NCI-H1048 (cell line): ENCODE data around the gene POLR2E.

ENCODE experiments used
- DNase-seq: peaks from one replicate; lab custom pipeline; 2025; lab: John Stamatoyannopoulos, UW

POLR2E gene

GRCh38 chr19:1093811-1094553, 1.2 kb downstream of the POLR2E start:
- DNase-seq = no peak

DNA sequence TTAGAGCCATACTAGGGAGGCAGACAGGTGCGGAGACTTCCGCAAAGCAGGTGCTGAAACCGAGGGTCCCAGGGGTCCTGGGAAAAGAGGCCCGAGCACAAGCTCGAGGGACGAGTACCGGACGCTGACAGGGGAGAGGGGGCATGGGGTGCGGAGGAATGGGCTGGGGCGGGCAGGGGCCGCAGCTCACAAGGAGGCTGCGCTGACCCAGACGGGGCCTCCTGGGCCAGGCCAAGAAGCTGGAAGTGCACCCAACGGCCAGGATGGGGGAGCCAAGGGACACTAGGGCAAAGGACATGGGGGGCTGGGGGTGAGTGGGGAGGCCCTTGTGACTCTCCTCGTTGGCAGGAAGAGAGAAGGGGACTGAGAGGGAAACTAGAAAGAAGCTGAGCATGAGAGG, 1.8 kb downstream of the POLR2E start:
- no peak for DNase-seq

DNA sequence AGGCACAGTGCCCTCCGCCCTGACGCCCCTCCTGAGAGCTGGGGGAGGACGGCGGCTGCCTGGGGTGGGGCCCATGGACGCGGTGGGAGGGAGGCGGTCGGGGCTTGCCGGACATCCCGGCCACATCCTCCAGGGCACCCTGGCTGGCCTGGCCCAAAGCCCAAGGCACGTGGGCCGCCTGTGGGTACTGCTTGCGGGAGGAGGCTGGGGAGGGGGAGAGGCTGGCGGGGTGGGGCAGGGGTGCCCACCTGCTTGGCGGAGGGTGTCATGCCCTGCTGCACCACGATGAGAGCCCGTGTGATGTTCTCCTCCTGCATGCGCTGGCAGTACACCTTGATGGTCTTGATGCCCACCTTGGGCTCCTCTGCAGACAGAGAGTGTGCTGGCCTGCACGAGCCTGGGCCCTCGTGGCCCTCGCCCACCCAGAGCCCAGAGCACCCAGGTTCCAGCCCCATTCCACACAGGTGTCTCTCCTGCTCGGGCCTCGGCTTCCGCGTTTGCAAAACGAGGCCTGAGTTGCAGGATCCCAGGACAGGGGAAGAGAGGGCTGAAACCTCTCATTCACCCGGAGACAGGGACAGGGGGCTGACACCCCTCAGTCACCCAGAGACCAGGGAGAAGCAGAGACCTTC, 3.5 kb downstream of the POLR2E start:
- no peak for DNase-seq

DNA sequence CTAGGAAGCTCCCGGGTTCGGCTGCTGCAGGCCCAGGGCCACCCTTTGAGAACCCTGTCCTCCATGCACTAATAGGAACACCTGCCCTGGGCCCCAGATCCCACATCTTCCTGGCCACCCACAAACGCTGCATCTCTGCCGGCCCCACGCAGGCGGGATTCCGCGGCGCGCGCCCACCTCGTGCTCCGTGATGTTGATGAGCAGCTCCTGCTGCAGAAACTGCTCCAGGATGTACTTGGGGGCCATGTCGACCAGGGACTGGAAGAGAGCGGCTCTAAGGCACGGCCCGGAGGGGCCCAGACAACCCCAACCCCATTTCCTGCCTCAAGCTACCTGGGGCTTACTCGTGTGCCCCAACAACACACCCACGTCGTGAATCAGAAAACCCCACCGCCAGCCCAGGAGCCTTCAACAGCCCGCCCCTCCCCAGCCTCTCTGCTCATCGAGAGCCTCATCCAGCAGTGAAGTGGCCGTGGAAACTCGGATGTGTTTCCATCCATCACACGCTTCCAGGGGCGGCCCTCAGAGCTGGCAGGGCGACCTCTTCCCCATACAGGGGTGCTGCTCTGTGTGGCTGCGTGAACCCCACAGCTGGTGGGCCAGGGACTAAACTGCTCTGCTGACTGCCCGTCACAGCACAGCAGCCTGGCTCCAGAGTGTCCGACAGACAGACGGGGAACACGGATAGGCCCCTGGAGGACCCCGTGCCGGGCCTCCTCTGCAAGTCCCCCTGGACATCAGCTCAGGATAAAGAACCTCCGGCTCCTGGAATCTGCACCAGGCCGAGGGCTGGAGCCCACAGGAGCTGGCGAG, 4.2 kb downstream of the POLR2E start:
- no peak for DNase-seq

GRCh38 chr19:1089891-1090290, 5.3 kb downstream of the POLR2E start:
- DNase-seq = no peak

DNA sequence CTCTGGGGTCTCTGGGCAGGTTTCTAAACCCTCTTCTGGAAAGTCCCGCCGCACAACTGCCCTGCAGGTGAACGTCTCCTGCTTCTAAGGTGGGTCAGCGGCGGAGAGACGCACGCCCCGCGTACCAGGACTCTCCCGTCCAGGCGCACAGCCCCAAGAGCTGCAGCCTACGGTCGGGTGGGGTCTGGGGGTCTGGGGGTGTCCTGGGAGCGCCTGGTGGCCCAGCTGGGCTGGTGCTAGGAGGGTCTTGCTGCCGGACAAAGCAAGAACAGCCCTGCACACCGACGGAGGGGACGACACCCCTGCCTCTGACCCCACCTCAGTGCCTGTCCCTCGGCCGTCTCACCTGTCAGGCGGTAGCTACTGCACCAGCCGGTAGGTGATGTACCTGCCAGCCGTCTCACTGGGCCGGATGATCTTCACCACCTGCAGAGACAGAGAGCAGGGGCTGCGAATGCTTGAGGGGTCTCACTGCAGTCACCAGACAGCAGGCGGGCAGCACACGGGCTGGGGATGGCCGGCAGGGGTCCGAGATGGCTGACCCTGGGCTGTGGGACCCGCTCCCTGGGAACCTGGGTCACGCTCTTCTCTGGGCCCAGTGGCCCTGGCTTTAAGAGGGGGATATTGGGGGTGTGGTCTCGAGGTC, 5.9 kb downstream of the POLR2E start:
- no peak for DNase-seq

DNA sequence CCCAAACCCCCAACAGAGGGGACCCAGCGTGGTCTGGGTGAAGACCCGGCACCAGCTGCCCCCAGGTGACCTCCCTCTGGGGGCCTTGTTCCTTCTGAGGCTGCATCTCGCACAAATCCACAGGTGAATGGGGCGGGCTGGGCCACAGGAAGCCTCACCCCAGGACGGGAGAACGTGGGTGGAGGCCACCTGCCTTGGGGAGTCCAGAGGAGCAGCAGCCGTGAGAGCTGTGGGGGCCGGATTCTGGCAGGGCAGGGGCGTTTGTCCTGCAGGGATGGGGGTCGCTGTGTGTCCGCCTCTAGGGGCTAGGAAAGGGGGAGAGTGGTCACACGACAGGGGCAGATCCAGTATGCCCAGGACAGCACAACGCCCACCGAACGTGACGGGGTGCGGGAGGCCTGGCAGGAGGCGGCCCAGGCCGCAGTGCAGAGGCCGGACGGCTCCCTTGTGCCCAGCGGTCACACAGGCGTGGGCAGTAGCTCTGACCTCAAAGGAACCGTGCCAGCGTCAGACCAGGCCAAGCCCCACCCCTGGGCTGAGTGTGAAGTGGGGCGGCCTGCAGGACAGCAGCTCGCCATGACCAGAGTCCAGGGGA, 6.7 kb downstream of the POLR2E start:
- DNase-seq = no peak

GRCh38 chr19:1087813-1088415, 7.3 kb downstream of the POLR2E start:
- no peak for DNase-seq

- no peak for DNase-seq
These were observed 8.6 kb downstream of the POLR2E start for GRCh38 chr19:1086613-1087012.

- DNase-seq = no peak
These were observed 9.3 kb downstream of the POLR2E start for GRCh38 chr19:1085676-1086442.

DNA sequence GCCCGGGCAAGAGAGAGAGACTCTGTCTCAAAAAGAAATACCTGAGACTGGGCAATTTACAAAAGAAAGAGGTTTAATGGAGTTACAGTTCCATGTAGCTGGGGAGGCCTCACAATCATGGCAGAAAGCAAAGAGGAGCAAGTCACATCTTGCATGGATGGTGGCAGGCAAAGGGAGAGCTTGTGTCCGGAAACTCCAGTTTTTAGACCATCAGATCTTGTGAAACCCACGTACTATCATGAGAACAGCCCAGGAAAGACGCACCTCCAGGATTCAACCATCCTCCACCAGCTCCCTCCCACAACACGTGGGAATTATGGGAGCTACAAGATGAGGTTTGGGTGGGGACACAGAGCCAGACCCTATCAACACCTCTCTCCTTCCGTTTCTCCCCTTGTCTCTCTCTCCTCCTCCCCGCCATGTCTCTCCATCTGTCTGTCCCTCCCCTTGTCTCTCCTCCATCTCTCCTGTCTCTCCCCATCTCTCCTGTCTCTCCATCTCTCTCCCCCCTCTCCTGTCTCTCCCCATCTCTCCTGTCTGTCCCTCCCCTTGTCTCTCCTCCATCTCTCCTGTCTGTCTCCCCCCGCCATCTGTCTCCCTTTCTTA, 10.0 kb downstream of the POLR2E start:
- DNase-seq = no peak

DNA sequence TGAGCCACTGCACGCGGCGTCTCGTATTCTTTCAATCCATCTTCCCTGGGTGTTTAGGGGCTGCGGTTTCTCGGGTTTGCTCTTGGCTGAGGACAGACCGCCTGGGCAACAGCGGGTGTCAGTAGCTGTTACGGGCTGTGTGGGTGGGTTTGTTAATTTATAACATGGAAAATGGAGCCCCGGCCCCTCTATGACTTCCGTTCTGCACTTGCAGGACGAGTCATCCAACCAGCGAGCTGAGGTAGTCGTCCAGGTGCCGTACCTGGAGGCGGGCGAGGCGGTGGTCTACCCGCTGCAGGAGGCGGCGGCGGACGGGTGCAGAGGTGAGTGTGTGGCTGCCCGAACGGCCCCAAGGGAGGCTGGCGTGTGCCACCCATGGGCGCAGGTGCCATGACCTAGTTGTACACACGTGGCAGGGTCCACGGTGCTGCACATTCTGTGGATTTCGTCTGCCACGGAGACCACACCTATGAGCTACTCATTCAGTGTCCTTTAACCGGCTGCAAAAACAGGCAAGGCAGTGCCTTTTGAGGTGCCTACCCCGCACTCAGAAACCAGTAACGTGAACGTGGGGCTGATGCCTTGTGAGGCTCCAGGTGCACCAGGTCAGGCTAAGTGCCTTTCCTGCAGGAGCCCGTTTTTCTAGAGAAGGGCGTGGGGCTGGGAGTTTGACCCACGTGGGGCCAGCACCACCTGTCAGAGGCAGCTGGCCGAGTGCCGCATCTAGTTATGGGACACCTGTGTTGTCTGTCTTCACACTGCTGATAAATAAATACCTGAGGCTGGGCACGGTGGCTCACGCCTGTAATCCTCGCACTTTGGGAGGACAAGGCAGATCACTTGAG, 10.9 kb downstream of the POLR2E start:
- no peak for DNase-seq

DNA sequence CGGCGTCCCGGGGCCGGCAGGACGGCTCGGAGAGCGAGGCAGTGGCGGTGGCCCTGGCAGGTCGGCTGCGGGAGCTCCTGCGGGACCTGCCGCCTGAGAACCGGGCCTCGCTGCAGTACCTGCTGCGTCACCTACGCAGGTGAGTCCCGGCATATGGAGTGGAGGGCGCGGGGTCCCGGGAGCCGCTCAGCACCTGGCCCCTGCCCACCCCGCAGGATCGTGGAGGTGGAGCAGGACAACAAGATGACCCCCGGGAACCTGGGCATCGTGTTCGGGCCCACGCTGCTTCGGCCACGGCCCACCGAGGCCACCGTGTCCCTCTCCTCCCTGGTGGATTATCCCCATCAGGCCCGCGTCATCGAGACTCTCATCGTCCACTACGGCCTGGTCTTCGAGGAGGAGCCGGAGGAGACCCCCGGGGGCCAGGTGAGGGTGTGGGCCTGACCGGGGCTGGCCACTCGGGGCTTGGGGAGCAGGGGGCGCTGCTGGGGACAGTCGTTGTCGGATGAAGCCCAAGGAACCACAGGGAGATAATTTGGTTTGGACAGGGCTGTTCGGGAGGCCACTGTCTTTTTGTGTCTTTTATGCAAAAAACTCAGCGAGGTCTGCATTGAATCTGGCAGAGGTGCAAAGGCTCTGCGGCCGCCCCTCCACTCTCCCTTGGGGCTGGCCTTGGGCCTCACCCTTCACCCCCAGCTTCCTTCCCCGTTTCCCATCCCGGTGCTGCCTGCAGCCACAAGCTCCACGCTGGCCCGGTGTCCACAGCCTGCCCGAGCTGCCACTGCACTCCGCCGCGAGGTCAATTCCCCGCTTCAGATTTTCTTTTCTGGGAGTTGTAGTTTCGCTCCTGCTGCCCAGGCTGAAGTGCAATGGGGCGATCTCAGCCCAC, 12.0 kb downstream of the POLR2E start:
- DNase-seq = no peak

DNA sequence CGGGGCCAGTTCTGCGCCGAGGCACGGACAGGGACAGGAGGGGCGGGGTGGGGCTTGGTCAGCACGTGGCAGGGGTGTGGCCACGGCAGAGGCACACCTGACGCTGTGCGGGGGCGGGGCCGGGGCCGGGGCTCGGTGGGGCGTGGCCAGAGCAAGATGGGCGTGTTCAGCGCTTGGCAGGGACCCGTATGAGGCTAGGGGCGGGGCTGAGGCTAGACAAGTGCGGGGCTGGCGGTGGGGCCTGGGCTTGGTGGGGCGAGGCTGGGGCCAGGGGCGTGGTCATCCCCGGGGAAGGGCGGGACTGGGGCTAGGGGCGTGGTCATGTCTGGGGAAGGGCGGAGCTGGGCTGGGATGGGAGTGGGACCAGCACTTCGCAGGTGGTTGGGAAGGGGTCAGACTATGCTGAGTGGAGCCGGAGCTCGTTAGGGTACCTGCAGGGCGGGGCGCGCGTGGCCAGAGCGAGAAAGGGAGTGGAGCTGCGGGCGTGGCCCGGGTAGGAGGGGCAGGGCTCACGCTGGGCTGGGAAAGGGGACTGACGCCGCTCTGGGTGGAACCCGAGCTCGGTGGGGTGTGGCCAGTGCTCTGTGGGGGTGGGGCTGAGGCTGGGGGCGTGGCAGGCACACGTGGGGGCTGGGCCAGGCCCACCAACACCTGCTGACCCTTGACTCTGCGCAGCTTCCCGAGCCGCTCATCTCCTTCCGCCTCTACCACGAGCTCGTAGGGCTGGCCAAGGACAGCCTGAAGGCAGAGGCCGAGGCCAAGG, 12.8 kb downstream of the POLR2E start:
- DNase-seq = peak; percentile 89

DNA sequence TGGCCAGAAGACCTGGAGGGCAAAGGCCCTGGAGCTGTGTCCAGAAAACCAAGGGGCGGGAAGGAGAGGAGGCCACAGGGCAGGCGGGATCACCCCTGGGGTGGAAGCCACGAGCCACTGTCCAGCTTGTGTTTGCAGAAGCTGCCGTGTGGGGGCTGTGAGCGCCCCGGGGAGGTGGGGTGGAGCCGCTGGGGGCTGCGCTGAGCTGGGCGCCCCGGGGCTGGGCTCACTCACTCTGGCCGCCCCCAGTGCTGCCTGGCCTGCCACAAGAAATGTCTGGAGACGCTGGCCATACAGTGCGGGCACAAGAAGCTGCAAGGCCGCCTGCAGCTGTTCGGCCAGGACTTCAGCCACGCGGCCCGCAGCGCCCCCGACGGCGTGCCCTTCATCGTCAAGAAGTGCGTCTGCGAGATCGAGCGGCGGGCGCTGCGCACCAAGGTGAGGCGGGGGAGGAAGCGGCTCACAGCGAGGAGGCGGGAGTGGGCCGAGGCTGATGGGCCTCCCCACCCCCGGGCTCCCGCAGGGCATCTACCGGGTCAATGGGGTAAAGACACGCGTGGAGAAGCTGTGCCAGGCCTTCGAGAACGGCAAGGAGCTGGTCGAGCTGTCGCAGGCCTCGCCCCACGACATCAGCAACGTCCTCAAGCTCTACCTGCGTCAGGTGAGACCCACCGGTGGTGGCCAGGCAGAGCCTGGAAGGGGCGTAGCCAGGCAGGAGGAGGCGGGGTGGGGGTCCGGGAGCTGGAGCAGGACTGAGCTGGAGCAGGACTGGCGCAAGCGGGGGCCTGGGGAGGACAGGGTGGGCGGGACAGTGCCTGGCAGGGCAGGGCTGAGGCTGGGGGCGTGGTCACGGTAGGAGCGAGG, 13.6 kb downstream of the POLR2E start:
- DNase-seq = no peak

- no peak for DNase-seq
These were observed 14.6 kb downstream of the POLR2E start for GRCh38 chr19:1080360-1081161.
